SH-SY5Y (cell line): Measurements from ENCODE around the gene KCNJ14.

Experiments
- GATA2 ChIP-seq: IDR thresholded peaks from 2 replicates; pipeline ENCODE4 v1.6.1; 2011; ENCODE audit warnings: mild to moderate bottlenecking, low read depth, low read length
- GATA3 ChIP-seq: IDR thresholded peaks from 2 replicates; pipeline ENCODE4 v1.6.1; 2011; ENCODE audit warnings: low read depth, mild to moderate bottlenecking, low read length, moderate library complexity

DNA sequence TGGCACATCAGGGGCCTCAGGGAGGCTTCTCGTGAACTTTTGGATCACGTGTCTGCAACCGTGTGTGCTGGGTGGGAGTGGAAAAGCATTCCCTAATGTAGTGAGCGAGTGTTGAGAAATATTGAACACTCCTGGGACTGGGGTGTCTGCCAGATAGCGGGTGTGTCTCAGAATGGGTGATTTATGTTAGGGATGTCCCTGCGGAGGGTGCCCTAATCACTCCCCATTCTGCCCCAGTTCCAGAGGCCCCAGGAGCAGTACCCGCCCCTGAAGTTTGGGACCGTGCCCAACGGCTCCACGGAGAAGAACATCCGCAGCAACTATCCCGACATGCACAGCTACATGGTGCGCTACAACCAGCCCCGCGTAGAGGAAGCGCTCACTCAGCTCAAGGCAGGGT lies 33.8 kb upstream of the KCNJ14 start:
- TF ChIP-seq GATA2 (no peak), GATA3 (no peak)
